Neural progenitor cell (in vitro differentiated cells): ENCODE data around the gene C1QTNF7.

Experiments used
- EZH2 ChIP-seq: fragments of 200-600 bp; sonication (generic); IDR thresholded peaks from 2 replicates; pipeline ENCODE4 v1.6.1; 2017; ENCODE audit warnings: antibody characterized with exemption, mild to moderate bottlenecking, moderate library complexity
- EZH2phosphoT487 ChIP-seq: fragments of 200-600 bp; sonication (generic); IDR thresholded peaks from 2 replicates; pipeline ENCODE4 v1.6.1; 2017; ENCODE audit warnings: antibody characterized with exemption
- TF ChIP-seq, protein P1 (sequence below): fragments of 200-600 bp; sonication (generic); IDR thresholded peaks from 2 replicates; pipeline ENCODE4 v1.5.1; 2017; ENCODE audit warnings: antibody characterized with exemption, mild to moderate bottlenecking

DNA sequence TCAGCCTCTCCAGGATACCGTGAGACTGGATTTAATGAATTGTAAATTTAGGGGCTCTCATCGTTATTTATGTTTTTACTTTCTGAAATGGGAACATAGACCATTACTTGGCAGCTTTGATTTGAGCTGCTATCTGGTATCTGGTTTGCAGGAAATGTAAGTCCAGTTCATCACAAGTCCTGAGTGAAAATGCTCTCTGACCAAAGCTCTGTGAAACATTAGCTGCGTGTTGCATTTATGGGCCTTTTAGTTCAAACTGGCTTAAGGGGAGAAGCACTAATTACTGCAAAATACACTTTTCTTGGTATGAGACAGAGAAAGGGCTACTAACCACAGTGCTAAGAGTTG is 42.3 kb downstream of the C1QTNF7 start:
- no peak for TF ChIP-seq EZH2
- TF ChIP-seq EZH2phosphoT487 = no peak
- TF ChIP-seq, protein P1, sequence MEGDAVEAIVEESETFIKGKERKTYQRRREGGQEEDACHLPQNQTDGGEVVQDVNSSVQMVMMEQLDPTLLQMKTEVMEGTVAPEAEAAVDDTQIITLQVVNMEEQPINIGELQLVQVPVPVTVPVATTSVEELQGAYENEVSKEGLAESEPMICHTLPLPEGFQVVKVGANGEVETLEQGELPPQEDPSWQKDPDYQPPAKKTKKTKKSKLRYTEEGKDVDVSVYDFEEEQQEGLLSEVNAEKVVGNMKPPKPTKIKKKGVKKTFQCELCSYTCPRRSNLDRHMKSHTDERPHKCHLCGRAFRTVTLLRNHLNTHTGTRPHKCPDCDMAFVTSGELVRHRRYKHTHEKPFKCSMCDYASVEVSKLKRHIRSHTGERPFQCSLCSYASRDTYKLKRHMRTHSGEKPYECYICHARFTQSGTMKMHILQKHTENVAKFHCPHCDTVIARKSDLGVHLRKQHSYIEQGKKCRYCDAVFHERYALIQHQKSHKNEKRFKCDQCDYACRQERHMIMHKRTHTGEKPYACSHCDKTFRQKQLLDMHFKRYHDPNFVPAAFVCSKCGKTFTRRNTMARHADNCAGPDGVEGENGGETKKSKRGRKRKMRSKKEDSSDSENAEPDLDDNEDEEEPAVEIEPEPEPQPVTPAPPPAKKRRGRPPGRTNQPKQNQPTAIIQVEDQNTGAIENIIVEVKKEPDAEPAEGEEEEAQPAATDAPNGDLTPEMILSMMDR = no peak
